HEK293 (cell line): Measurements from ENCODE around the gene LFNG.

Source experiments
- CTCF ChIA-PET: fragments of 350-600 bp; formaldehyde crosslinking; extraction: SDS; loops from one replicate; lab custom pipeline; 2021; ENCODE audit warnings: antibody characterized with exemption; lab: Yijun Ruan, JAX
- POLR2A ChIA-PET: fragments of 300-600 bp; formaldehyde crosslinking; extraction: SDS; loops from one replicate; lab custom pipeline; 2020; ENCODE audit warnings: antibody characterized with exemption, inconsistent platforms; lab: Yijun Ruan, JAX
- H3K27ac ChIP-seq: fragments of 200-500 bp; sonication (Bioruptor generic); 2 replicates; pipeline ENCODE4 v1.5.1; 2014; ENCODE audit warnings: low read depth, low read length, control low read depth, inconsistent platforms; ENCODE audit errors: extremely low read depth
- H3K36me3 ChIP-seq, 2 experiments: fragments of 200-500 bp in 1 of 2; sonication (Bioruptor generic) in 1 of 2; 1 replicate in 1 of 2; 2 replicates in 1 of 2; pipeline ENCODE4 v1.5.1; 2014 to 2017; ENCODE audit warnings: inconsistent platforms in 2 of 2, low read length in 2 of 2; ENCODE audit not compliant: control insufficient read depth in 2 of 2, insufficient read depth in 1 of 2
- H3K4me1 ChIP-seq: fragments of 200-500 bp; sonication (Bioruptor generic); 2 replicates; pipeline ENCODE4 v1.5.1; 2014; ENCODE audit warnings: mild to moderate bottlenecking, low read length, inconsistent platforms; ENCODE audit not compliant: control insufficient read depth, insufficient read depth
- H3K4me3 ChIP-seq: 2 replicates; pipeline ENCODE4 v1.5.1; 2011; ENCODE audit warnings: low read depth, mild to moderate bottlenecking, control low read depth, low read length, moderate library complexity
- H3K9me3 ChIP-seq: fragments of 200-500 bp; sonication (Bioruptor generic); 2 replicates; pipeline ENCODE4 v1.5.1; 2014; ENCODE audit warnings: low read depth, low read length, inconsistent platforms; ENCODE audit not compliant: control insufficient read depth, insufficient read depth
- GFI1B ChIP-seq: fragments of 450-650 bp; formaldehyde crosslinking; IDR thresholded peaks from 2 replicates; pipeline ENCODE4 v1.5.1; 2016; ENCODE audit warnings: missing biosample characterization, missing genetic modification characterization
- GLIS1 ChIP-seq: fragments of 450-650 bp; formaldehyde crosslinking; IDR thresholded peaks from 2 replicates; pipeline ENCODE4 v1.5.1; 2016; ENCODE audit warnings: missing biosample characterization, missing genetic modification characterization
- IKZF3 ChIP-seq: fragments of 450-650 bp; IDR thresholded peaks from 2 replicates; pipeline ENCODE4 v1.5.0; 2018; ENCODE audit warnings: missing biosample characterization, mild to moderate bottlenecking, missing genetic modification characterization, moderate library complexity
- ZBTB21 ChIP-seq: fragments of 450-650 bp; formaldehyde crosslinking; IDR thresholded peaks from 2 replicates; pipeline ENCODE4 v1.5.1; 2017; ENCODE audit warnings: missing biosample characterization, missing genetic modification characterization
- ZFHX2 ChIP-seq: fragments of 450-650 bp; formaldehyde crosslinking; conservative IDR thresholded peaks from 2 replicates; pipeline ENCODE4 v1.5.1; 2016; ENCODE audit warnings: missing biosample characterization, missing genetic modification characterization
- ZNF133 ChIP-seq: fragments of 450-650 bp; formaldehyde crosslinking; IDR thresholded peaks from 2 replicates; pipeline ENCODE4 v1.5.1; 2016; ENCODE audit warnings: missing biosample characterization, missing genetic modification characterization
- ZNF202 ChIP-seq: fragments of 450-650 bp; formaldehyde crosslinking; IDR thresholded peaks from 2 replicates; pipeline ENCODE4 v1.5.1; 2016; ENCODE audit warnings: missing biosample characterization, missing genetic modification characterization, borderline replicate concordance
- ZNF274 ChIP-seq, 2 experiments: fragments of 200-500 bp in 1 of 2; fragments of 450-650 bp in 1 of 2; sonication (Bioruptor generic) in 1 of 2; formaldehyde crosslinking in 1 of 2; IDR thresholded peaks; 2 replicates each; pipeline versions ENCODE4 v1.5.1 to v1.6.1; 2014 to 2016; ENCODE audit warnings: borderline replicate concordance in 1 of 2, inconsistent platforms in 1 of 2, low read length in 1 of 2, missing biosample characterization in 1 of 2, missing genetic modification characterization in 1 of 2
- ZNF473 ChIP-seq: fragments of 450-650 bp; formaldehyde crosslinking; IDR thresholded peaks from 2 replicates; pipeline ENCODE4 v1.5.1; 2017; ENCODE audit warnings: missing biosample characterization, missing genetic modification characterization
- ZNF501 ChIP-seq: fragments of 450-650 bp; formaldehyde crosslinking; IDR thresholded peaks from 2 replicates; pipeline ENCODE4 v1.5.1; 2016; ENCODE audit warnings: missing biosample characterization, missing genetic modification characterization
- ZNF530 ChIP-seq: fragments of 450-650 bp; formaldehyde crosslinking; IDR thresholded peaks from 2 replicates; pipeline ENCODE4 v1.5.1; 2016; ENCODE audit warnings: low read depth, missing biosample characterization, missing genetic modification characterization
- ZNF664 ChIP-seq: fragments of 450-650 bp; formaldehyde crosslinking; IDR thresholded peaks from 2 replicates; pipeline ENCODE4 v1.5.1; 2016; ENCODE audit warnings: missing biosample characterization, missing genetic modification characterization
- ZNF692 ChIP-seq: fragments of 450-650 bp; formaldehyde crosslinking; IDR thresholded peaks from 2 replicates; pipeline ENCODE4 v1.5.1; 2016; ENCODE audit warnings: missing biosample characterization, missing genetic modification characterization
- ZNF707 ChIP-seq: fragments of 450-650 bp; formaldehyde crosslinking; IDR thresholded peaks from 2 replicates; pipeline ENCODE4 v1.5.1; 2016; ENCODE audit warnings: missing biosample characterization, missing genetic modification characterization
- ZNF785 ChIP-seq: fragments of 450-650 bp; formaldehyde crosslinking; IDR thresholded peaks from 2 replicates; pipeline ENCODE4 v1.5.1; 2016; ENCODE audit warnings: missing biosample characterization, missing genetic modification characterization
- TF ChIP-seq, protein P1 (sequence below): fragments of 450-650 bp; formaldehyde crosslinking; IDR thresholded peaks from 2 replicates; pipeline ENCODE4 v1.5.1; 2016; ENCODE audit warnings: missing biosample characterization, missing genetic modification characterization
- TF ChIP-seq, protein P2 (sequence below): fragments of 450-650 bp; formaldehyde crosslinking; IDR thresholded peaks from 2 replicates; pipeline ENCODE4 v1.5.0; 2017; ENCODE audit warnings: missing biosample characterization, missing genetic modification characterization, borderline replicate concordance
- TF ChIP-seq, protein P3 (sequence below): fragments of 450-650 bp; IDR thresholded peaks from 2 replicates; pipeline ENCODE4 v1.5.1; 2018; ENCODE audit warnings: missing biosample characterization, missing genetic modification characterization

Gene LFNG

GRCh38 chr7:2541291-2542010, 21.9 kb downstream of the LFNG start:
- H3K4me3 ChIP-seq = no peak overlapping the region
- no peaks in the 10 kb centered on the region for H3K9me3 ChIP-seq
- peaks cover 11 to 71% of the 10 kb centered on the region in 2 experiments; a peak in 2 of 3 replicates for H3K36me3 ChIP-seq
- no peaks in the 10 kb centered on the region for H3K4me1 ChIP-seq
- ChIA-PET CTCF (no interaction called here), POLR2A (interaction anchor here (0.6 kb wide), 1 partner anchor 13 kb away, joined by 3 read pairs; no protein-coding TSS in a partner anchor)
- TF ChIP-seq, protein P1, sequence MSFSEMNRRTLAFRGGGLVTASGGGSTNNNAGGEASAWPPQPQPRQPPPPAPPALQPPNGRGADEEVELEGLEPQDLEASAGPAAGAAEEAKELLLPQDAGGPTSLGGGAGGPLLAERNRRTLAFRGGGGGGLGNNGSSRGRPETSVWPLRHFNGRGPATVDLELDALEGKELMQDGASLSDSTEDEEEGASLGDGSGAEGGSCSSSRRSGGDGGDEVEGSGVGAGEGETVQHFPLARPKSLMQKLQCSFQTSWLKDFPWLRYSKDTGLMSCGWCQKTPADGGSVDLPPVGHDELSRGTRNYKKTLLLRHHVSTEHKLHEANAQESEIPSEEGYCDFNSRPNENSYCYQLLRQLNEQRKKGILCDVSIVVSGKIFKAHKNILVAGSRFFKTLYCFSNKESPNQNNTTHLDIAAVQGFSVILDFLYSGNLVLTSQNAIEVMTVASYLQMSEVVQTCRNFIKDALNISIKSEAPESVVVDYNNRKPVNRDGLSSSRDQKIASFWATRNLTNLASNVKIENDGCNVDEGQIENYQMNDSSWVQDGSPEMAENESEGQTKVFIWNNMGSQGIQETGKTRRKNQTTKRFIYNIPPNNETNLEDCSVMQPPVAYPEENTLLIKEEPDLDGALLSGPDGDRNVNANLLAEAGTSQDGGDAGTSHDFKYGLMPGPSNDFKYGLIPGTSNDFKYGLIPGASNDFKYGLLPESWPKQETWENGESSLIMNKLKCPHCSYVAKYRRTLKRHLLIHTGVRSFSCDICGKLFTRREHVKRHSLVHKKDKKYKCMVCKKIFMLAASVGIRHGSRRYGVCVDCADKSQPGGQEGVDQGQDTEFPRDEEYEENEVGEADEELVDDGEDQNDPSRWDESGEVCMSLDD (tag by site-specific recombination) = no peak
- TF ChIP-seq, protein P2, sequence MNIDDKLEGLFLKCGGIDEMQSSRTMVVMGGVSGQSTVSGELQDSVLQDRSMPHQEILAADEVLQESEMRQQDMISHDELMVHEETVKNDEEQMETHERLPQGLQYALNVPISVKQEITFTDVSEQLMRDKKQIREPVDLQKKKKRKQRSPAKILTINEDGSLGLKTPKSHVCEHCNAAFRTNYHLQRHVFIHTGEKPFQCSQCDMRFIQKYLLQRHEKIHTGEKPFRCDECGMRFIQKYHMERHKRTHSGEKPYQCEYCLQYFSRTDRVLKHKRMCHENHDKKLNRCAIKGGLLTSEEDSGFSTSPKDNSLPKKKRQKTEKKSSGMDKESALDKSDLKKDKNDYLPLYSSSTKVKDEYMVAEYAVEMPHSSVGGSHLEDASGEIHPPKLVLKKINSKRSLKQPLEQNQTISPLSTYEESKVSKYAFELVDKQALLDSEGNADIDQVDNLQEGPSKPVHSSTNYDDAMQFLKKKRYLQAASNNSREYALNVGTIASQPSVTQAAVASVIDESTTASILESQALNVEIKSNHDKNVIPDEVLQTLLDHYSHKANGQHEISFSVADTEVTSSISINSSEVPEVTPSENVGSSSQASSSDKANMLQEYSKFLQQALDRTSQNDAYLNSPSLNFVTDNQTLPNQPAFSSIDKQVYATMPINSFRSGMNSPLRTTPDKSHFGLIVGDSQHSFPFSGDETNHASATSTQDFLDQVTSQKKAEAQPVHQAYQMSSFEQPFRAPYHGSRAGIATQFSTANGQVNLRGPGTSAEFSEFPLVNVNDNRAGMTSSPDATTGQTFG (tag by site-specific recombination) = no peak
- 0 out of 2 replicates have a peak, but pooled peaks have one; percentile 25 for TF ChIP-seq GLIS1 (tag by site-specific recombination)
- no peak overlapping the region for H3K27ac ChIP-seq

DNA sequence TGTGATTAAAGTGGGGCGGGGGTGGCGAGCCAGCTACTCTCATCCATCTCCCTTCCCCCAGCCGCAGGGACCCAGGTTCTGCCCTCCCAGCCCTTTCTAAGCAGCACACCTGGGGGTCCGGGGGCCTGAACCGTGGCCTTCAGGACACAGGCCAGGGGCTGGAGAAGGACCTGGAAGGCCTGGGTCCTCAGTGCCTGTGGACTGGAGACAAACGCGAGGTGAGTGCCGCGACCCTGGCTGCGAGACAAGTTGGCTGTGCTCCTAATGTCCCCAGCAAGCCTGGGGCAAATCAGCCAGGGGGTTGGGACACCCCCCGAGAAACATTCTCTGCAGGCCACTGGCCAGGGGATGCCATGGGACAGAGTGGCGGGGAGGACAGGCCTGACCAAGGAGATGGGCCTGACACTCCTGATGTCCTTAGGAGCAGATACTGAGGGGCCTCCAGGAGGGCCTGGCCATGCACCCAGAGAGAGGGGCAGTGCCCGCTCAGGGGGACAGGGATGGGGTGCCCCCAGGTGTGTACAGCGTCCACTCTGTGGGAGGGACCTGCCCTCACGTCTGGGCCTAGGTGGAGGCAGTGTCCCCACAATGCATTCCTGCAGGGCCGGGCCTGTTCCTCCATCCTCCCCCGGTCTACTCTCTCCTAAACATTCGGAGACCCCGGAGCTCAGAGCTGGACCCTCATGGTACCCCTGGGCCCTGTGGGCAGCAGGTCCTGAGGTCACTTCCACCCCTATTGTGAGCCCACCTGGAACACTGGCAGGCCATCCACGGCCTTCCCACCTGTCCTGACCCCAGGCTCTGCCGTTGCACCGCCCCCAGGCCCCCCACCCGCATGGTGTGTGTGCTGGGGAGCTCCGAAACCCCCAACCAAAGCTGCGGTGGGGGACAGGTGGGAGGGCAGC, 22.7 kb downstream of the LFNG start:
- H3K36me3 ChIP-seq = peaks cover 12 to 77% of the 10 kb centered on the region in 2 experiments; a peak in 2 of 3 replicates

DNA sequence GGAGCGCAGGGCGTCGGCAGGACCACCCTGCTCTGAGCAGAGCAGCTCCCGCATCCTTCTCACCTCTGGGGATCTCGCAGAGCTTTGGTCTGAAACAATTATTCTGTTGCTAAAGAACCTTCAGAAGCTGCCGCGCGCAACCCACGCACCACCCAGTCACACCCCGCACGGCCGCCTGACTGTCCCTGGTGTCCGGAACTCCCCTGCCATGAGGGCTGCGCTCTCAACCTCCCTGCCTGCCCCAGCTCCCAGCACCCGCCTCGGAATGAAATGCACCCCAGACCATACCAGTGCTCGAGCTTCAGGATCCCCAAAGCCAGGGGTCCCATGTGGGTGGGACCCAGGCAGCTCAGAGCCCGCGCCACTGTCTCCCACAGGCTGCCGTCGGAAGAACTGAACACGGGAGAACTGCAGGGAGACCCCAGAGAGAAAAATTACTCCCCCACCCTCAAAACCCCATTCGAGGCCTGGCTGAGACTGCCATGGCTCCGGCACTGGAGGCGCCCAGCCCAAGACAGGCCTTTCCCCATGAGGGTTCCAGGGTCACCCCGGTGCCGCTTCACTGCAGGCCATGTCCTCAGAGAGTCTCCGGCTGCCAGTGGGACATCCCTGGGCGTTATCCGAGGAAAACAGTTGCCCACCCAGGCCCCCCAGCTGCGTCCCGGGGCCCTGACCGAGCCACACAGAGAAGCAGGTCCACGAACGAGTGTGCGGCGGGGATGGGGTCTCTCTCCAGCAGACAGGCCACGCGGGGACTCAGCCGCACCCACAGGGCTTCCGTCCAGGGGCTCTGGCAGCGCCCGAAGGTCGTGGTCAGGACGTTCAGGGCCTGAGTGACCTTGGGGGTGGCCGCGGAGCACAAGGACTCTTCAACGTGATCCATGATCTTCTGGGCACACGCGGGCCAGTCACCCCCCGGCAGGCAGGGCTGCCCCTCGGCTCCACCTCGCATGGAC, 23.6 kb downstream of the LFNG start:
- no peaks in the 10 kb centered on the region for H3K4me1 ChIP-seq
- ChIA-PET CTCF (interaction anchor here (0.5 kb wide), 1 partner anchor 75 kb away, joined by 4 read pairs; no protein-coding TSS in a partner anchor), POLR2A (interaction anchor here (0.6 kb wide), 1 partner anchor 54 kb away, joined by 3 read pairs; no protein-coding TSS in a partner anchor)
- no peak overlapping the region for H3K27ac ChIP-seq
- H3K36me3 ChIP-seq = peaks cover 18 to 82% of the 10 kb centered on the region in 2 experiments
- no peaks in the 10 kb centered on the region for H3K9me3 ChIP-seq
- no peak overlapping the region for H3K4me3 ChIP-seq
- TF ChIP-seq ZNF530 (tag by site-specific recombination) (no peak), ZNF202 (tag by site-specific recombination) (no peak), ZNF785 (tag by site-specific recombination) (no peak), ZNF664 (tag by site-specific recombination) (no peak), ZBTB21 (tag by site-specific recombination) (no peak), ZNF274 (IDR thresholded peaks at IDR 0.05; ENCODE audit: low read length) (no peak), ZNF274 (tag by site-specific recombination; IDR thresholded peaks at IDR 0.05; ENCODE audit: borderline replicate concordance) (no peak), ZNF473 (no peak), ZNF692 (tag by site-specific recombination) (no peak), ZNF133 (tag by site-specific recombination) (no peak), ZFHX2 (no peak), ZNF501 (no peak), IKZF3 (tag by site-specific recombination) (no peak)
- TF ChIP-seq, protein P3, sequence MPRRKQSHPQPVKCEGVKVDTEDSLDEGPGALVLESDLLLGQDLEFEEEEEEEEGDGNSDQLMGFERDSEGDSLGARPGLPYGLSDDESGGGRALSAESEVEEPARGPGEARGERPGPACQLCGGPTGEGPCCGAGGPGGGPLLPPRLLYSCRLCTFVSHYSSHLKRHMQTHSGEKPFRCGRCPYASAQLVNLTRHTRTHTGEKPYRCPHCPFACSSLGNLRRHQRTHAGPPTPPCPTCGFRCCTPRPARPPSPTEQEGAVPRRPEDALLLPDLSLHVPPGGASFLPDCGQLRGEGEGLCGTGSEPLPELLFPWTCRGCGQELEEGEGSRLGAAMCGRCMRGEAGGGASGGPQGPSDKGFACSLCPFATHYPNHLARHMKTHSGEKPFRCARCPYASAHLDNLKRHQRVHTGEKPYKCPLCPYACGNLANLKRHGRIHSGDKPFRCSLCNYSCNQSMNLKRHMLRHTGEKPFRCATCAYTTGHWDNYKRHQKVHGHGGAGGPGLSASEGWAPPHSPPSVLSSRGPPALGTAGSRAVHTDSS = no peak

More for the DNA sequence above, 22.7 kb downstream of the LFNG start:
- no peaks in the 10 kb centered on the region for H3K9me3 ChIP-seq
- no peaks in the 10 kb centered on the region for H3K4me1 ChIP-seq
- CTCF ChIA-PET = interaction anchor here (0.5 kb wide), 1 partner anchor 74 kb away, joined by 4 read pairs; no protein-coding TSS in a partner anchor
- POLR2A ChIA-PET = interaction anchor here (0.5 to 0.6 kb wide), 2 partner anchors 14 to 218 kb away, joined by 3 read pairs; no protein-coding TSS in a partner anchor
- no peak overlapping the region for H3K4me3 ChIP-seq
- TF ChIP-seq GFI1B (tag by site-specific recombination) = no peak
- TF ChIP-seq ZNF707 (tag by site-specific recombination) = no peak
- H3K27ac ChIP-seq = no peak overlapping the region
